Stimulated activated CD4-positive, alpha-beta T cell treated with anti-CD3 and anti-CD28 coated beads, Interleukin-1b, Interleukin-23, amount 100 ng/mL, for 48 hours (primary cell): Measurements from ENCODE around the gene GALNT17.

ENCODE experiments used
- DNase-seq: peaks from one replicate; pipeline ENCODE4 v3.0.0-alpha.2; 2020

GALNT17 gene

GRCh38 chr7:71511361-71511807, 379.4 kb downstream of the GALNT17 start:
- no peak for DNase-seq

DNA sequence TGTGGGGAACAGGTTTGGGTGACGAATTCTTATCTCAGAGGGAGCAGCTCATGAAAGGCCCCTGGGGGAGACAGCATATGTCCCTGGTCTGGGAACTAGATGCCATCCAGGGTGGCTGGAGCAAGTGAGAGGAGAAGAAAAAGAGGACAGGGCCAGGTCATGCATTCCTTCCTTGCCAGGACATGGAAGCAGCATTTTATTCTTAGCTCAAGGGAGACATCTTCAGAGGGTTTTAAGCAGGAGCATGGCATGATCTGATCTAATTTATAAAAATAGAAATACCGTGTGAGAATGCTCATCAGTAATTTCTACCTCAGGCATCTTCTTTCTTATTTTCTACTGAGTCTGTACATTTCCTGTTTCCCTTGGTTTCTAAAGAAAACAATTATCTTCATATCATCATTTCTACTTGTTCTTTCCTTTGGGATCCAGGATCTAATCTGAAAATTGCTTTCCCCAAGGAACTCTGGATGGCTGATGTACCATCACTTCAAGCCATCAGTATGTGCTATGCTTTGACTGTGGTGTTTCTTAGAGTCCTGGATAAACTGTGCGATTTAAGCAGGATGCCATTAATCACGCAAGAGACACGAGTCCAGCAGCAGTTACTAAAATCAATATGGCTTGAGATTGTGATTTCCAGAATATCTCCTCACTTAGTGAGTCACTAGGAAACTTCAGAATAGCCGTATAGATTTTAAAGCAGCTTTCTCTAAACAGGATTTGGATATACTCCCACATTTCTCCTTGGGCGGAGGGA, 386.2 kb downstream of the GALNT17 start:
- no peak for DNase-seq

- DNase-seq = no peak
Observed at GRCh38 chr7:71518880-71519279, 386.9 kb downstream of the GALNT17 start.

DNA sequence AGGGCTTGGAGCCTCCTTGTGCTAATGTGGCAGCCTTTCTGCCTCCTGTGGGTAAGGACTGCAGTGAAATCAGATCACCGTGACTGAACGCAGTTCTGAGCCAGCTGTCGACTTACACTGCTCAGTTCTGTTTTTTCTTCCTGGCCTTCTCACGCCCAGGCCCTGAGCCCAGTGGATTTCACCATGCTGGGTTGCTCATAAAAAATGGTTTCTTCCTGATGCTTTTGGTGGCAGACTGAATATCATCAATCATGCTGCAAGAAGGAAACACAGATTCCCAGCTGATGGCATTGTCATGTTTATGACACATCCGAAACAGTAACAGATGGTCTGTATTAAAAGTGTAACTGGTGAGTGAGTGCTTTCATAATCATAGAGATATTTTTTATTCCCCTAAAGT, 389.6 kb downstream of the GALNT17 start:
- DNase-seq = no peak

GRCh38 chr7:71526106-71526505, 394.2 kb downstream of the GALNT17 start:
- DNase-seq = no peak

DNA sequence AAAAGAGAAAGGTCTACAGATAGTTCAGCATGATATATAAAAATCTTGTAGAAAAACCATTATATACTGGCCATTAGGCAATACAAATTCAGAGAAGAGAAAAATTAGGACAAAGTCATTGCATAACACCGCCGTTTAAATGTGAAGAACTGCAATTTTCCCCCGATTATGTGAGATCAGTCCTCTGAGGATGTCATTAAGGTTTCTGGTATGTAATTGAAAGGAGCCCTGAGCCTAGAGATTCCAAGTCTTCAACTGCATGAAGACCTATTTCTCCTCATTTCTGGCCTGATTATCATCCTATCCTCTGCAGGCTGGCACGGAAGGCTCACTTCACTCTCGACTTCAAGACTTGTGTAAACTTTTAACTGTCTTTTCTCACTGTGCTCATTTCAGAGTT, 395.3 kb downstream of the GALNT17 start:
- no peak for DNase-seq

DNA sequence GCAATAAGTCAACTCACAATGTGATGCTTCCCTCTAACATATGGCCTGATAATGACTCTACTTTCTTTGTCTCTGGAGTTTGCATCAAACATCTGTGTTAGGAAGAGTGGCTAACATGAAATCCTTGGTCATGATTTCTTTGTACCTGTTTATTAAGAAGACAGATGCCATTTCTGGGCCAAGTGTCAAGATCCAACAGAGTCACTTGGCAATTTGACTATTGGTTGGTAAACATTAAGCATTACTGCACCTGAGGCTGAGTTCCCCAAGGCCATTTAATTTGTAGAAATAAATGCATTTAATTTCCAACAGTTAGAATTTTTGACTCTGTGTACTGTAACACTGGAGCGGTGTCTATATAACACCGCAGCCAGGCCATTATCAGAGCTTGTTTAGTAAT, 403.7 kb downstream of the GALNT17 start:
- no peak for DNase-seq

- DNase-seq = no peak
Observed at GRCh38 chr7:71538210-71538609, 406.3 kb downstream of the GALNT17 start.

- no peak for DNase-seq
Observed at GRCh38 chr7:71539615-71540014, 407.7 kb downstream of the GALNT17 start.

DNA sequence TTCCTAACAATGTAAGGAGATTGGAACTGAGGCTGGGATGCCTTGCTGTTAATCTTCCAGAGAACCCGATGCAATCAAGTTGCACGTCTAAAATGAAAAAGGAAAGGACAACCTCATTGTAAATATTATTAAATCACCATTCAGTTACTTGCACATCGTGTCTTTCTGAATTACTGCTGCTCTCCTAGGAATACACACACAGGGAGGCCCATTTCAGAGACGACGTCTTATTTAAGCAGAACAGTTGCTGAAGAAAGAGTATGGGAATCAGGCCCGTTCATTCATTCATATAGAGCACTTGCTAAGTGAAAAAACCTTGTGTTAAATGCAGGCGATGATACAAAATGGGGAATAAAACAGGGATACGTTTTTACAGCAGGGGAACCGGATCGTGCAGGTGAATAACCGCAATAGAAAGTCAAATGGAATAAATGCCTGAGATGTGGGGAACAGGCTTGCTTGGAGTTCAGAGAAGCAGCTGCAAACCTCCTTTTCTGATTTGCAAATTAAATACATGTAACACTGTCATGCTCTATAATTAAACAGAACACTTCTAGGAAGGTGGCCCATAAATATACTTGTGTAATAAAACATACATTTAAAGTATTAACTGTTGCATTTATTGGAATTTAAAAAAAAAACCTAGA, 409.9 kb downstream of the GALNT17 start:
- no peak for DNase-seq

DNA sequence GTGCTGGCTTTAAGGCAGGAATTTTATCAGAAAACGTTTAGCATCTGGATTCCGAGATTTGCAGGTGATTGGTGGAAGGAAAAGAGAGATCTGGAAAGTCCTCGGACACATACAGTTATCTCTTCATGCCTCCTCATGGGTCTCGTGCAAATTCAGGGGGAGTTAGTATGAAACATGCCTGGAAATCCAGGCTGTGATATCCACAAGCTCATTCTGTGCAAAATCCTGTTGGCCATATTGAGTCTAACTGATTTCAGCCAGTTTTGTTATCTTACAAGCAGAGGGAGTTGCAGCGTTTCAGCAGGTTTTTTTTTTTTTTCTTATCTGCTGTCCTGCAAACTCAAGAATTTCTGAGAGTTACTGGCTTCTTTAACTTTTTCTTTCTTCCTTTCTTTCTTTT, 411.5 kb downstream of the GALNT17 start:
- no peak for DNase-seq

DNA sequence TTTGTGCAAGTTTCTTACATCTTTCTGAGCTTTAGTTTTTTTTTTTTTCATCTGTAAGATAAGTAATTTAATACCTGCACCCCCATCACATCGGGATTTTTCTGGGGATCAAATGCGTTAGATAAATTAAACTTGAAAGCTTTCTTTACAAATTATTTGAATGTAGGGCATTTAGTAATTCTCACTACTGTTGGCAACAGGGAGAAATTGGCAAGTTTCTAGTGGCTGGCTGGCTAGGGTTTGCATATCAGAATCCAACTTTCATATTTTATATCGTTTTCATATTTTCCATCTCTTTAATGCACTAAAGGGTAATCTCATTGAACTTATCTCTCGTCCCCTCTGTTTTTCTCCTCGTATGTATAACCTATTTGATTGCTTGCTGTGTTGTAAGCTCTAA, 412.9 kb downstream of the GALNT17 start:
- no peak for DNase-seq

DNA sequence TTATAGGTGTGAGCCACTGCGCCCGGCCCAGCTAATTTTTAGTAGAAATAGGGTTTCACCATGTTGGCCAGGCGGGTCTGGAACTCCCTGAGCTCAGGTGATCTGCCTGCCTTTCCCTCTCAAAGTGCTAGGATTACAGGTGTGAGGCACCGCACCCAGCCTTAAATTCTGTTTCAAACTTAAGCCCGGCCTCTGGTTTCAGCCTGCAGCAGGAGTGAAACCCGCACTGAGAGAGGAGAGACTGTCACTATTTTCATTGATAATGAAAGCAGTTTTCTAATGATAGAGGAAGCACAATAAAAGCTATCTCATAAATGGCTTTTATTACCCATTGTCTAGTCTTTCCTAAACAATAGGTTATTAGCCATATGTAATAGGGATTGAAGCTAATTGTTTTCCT, 415.5 kb downstream of the GALNT17 start:
- no peak for DNase-seq

- DNase-seq = no peak
Observed at GRCh38 chr7:71548746-71549145, 416.8 kb downstream of the GALNT17 start.

GRCh38 chr7:71553306-71553705, 421.4 kb downstream of the GALNT17 start:
- no peak for DNase-seq

DNA sequence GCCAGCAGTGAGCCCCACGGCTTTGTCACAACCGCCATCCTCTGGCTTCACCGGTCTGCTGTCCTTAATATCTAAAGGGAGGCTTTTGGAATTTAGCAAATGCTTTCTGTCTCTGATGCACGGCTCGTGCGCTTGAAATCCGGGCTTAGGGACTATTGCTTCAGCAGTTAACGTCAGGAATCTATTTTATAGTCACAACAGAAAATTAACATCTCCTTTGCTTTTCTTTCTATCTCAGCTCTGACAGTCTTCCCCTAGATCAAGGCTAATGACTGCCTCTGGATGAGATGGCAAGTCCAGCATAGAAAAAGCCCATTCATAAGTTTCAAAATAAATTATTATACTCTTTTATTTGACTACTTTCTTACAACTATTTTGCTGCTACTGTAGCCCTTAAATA, 423.8 kb downstream of the GALNT17 start:
- DNase-seq = no peak

DNA sequence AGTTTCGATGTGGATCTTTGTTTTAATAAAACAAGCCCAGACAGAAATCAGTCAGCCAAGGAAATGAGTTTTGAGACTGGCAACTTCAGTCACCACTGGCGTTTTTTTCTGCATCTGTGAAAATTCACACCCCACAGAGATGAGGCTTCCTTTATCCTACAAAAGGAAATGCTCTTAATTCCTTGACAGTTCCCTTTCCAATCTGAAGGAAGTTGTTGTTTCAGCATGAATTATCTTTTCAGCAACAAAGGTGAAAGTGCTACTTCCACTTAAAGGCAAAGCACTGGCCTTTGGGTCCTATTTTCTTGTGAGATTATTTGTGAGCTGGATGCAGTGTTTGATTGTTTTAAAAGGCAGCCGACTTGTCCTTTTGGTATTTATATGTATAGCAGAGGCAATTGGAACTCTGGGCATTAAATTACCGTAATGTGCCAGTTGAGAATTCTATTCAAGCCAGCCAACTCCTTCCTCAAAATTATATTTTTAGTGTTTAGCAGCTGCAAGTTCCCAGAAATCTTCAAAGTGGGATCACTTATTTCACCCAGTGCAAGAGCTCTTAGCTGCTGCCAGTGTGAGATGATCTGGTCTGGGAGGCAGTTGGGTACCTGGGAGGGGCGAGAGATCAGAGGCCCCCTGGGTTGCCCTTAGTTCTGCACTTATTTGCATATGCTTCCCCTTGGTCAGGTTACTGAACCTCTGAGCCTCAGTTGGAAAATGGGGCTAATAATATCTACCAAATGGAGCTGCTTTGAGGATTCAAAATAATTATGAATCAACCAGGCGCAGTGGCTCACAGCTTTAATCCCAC, 427.1 kb downstream of the GALNT17 start:
- DNase-seq = no peak

DNA sequence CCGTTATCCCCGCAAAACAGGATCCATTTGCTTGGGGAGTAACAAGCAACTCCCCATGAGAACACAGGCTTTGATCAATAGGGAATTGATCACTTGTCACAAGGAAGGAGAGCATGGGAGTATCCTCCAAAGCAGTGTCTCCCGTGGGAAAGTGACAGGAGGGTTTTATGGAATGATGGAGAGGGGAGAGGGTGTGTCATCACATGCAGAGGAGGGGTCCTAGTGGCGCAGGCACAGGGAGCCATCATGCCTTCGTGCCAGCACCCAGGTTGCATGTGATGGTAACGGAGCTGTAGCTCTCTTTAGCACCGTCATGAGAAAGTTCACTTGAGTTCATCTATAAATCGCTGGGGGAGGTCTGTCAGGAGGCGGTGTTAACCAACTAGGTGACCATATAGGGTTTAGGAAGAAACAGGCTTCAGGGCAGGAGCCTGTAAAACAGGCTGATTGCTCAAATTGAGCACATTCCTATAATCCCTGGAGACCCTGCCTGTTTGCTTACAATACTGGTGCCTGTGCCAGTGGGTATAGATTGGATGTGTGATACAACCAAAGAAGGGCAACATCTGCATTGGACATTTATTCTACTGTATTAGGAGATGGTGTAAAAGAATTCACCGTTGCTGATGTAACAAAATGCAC, 428.5 kb downstream of the GALNT17 start:
- no peak for DNase-seq

GRCh38 chr7:71563276-71563675, 431.3 kb downstream of the GALNT17 start:
- no peak for DNase-seq

DNA sequence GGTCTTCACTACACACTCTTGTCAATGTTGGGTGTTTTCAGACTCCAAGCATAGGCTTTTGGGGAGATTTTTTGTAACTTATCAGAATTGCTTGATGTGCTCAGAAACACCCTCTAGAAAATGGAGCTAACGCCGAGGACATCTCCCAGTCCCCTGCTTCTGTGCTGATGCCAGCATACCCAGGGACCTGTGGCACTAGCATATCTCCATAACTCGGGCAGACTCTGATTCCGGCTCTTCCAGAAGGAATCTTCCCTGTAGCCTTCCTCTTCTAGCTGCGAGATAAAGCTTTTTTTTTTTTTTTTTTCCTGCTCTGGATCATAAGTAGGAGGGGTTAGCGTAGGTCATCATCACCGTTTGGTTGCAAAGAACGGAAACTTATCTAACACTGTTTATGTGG, 434.4 kb downstream of the GALNT17 start:
- DNase-seq = no peak

GRCh38 chr7:71566991-71567390, 435.0 kb downstream of the GALNT17 start:
- DNase-seq = no peak

DNA sequence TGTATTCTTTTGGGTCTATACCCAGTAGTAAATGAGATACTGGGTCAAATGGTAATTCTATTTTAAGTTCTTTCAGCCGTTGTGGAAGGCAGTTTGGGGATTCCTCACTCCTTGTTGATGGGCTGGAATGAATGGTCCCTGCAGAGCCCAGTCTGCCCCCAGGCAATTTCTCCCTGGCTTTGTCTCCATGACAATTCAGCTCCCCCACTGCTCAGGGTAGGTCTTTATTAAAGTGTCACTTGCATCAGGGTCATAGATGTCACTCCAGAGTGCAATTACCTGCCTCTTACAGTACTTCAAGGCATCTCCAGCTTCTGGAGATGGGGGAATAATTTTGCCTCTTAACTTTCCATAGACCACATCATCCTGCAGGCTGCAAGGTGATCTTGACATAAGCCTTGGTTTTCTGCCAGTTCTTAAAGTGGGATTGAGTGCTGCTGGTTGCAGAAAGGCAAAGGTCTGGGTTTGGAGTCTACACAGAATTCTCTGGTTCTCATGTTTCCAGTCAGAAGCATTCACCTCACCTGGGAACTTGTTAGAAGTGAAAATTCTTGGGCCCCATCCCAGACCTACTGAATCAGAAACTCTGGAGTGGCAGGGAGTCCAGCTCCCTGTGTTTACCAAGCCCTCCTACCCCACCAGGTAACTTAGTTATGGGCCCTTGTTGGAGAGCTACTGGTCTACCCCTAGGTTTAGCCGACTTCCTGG, 442.4 kb downstream of the GALNT17 start:
- DNase-seq = no peak

DNA sequence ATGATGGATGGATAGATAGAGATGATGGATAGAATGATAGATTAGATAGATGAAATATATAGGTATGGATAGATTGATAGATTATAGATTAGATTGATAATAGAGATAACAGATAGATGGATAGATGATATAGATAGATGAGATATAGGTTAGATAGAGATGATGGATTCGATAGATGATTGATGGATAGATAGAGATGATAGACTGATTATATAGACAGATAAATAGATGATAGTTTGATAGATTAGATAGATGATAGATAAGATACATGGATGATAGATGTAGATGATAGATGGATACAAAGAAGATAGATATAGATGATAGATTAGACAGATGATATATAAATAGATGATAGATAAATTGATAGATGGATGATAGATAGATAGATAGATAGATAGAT, 448.1 kb downstream of the GALNT17 start:
- no peak for DNase-seq
